K562 (cell line): ENCODE measurements around the gene COL10A1. TPM values are rescaled to one million over a fixed set of nuclear protein-coding genes. Genes with fewer than 3 reads are reported as not detected.
"Not testable (repeated sequence)": the region's sequence is repeated elsewhere in the genome, so short reads cannot be mapped to it uniquely, and the experiment has no call there.

Source experiments
- ATAC-seq: fragments of 200-7000 bp; cut with Tn5 transposase; 3 replicates; pipeline ENCODE4 v1.9.1; 2020; ENCODE audit warnings: moderate library complexity
- BruUV-seq: library from RNA; stranded (reverse); fragments of 400-500 nt; replicated peaks from 2 replicates; lab custom pipeline; 2021; lab: Mats Ljungman, UMichigan
- CTCF ChIA-PET: fragments of 300-600 bp; formaldehyde crosslinking; extraction: SDS; loops from one replicate; lab custom pipeline; 2021; ENCODE audit warnings: low intra/inter-chr PET ratio; lab: Yijun Ruan, JAX
- POLR2A ChIA-PET: fragments of 300-600, 350-650 bp; sonication (Branson Sonifier 250); formaldehyde crosslinking; extraction: SDS; loops from one replicate; lab custom pipeline; 2021; ENCODE audit warnings: antibody characterized with exemption, inconsistent platforms; lab: Yijun Ruan, JAX
- DNase-seq, 4 experiments: peaks; one replicate each; pipeline versions ENCODE4 v3.0.0 to v3.0.0-alpha.2; 2011 to 2018; ENCODE audit warnings: low spot score in 3 of 4, mixed read lengths in 3 of 4; ENCODE audit errors: extremely low read depth in 1 of 4
- FAIRE-seq: peaks from 2 replicates; lab custom pipeline; 2011; peaks lifted over from hg19 to GRCh38; lab: Jason Lieb, UNC
- H2AFZ ChIP-seq: 2 replicates; pipeline ENCODE4 v1.6.0; 2011; ENCODE audit warnings: low read depth, low read length, control low read depth, inconsistent platforms
- H3K27ac ChIP-seq: fragments of 200-600 bp; 3 replicates; pipeline ENCODE4 v1.8.0; 2011; ENCODE audit warnings: low read depth, mild to moderate bottlenecking, control low read depth, inconsistent platforms, low read length, moderate library complexity, mixed read lengths; ENCODE audit errors: extremely low read depth
- H3K27me3 ChIP-seq, 2 experiments: fragments of 300-600 bp in 1 of 2; 2 replicates in 1 of 2; 3 replicates in 1 of 2; pipeline versions ENCODE4 v1.6.0 to v1.8.0; 2011; ENCODE audit warnings: inconsistent platforms in 2 of 2, low read length in 2 of 2, mild to moderate bottlenecking in 1 of 2, mixed read lengths in 1 of 2, moderate library complexity in 1 of 2; ENCODE audit not compliant: control insufficient read depth in 2 of 2, insufficient read depth in 2 of 2
- H3K36me3 ChIP-seq: fragments of 300-600 bp; 3 replicates; pipeline ENCODE4 v1.8.0; 2011; ENCODE audit warnings: mild to moderate bottlenecking, low read length, inconsistent platforms; ENCODE audit not compliant: control insufficient read depth, insufficient read depth
- H3K4me1 ChIP-seq, 2 experiments: fragments of 200-600 bp in 1 of 2; replicated peaks in 1 of 2; 2 replicates in 1 of 2; 3 replicates in 1 of 2; pipeline versions ENCODE4 v1.5.1 to v1.8.0; 2011; ENCODE audit warnings: inconsistent platforms in 2 of 2, low read length in 2 of 2, mild to moderate bottlenecking in 1 of 2, mixed read lengths in 1 of 2, moderate library complexity in 1 of 2; ENCODE audit not compliant: control insufficient read depth in 2 of 2, insufficient read depth in 2 of 2
- H3K4me2 ChIP-seq: 2 replicates; pipeline ENCODE4 v1.6.1; 2011; ENCODE audit warnings: low read length, control low read depth, inconsistent platforms, mixed read lengths; ENCODE audit not compliant: insufficient read depth
- H3K4me3 ChIP-seq: fragments of 200-600 bp; sonication (generic), shearing (Covaris generic); 2 replicates; pipeline ENCODE4 v1.5.1; 2016; ENCODE audit warnings: control low read depth, inconsistent platforms
- H3K79me2 ChIP-seq: fragments of 200-600 bp; 3 replicates; pipeline ENCODE4 v1.8.0; 2011; ENCODE audit warnings: low read length, inconsistent platforms; ENCODE audit not compliant: control insufficient read depth, insufficient read depth
- H3K9ac ChIP-seq, 2 experiments: 2 replicates each; pipeline versions ENCODE4 v1.6.0 to v1.6.1; 2011; ENCODE audit warnings: low read depth in 2 of 2, low read length in 2 of 2, control low read depth in 1 of 2, inconsistent platforms in 1 of 2, mild to moderate bottlenecking in 1 of 2, mixed read lengths in 1 of 2; ENCODE audit not compliant: insufficient read depth in 1 of 2
- H3K9me1 ChIP-seq: one replicate; pipeline ENCODE4 v1.6.0; 2011; ENCODE audit warnings: inconsistent platforms, mild to moderate bottlenecking, low read length, moderate library complexity; ENCODE audit not compliant: control insufficient read depth, insufficient read depth
- H3K9me3 ChIP-seq: replicated peaks from 2 replicates; pipeline ENCODE4 v1.5.1; 2011; ENCODE audit warnings: low read depth, low read length, inconsistent platforms; ENCODE audit not compliant: control insufficient read depth, insufficient read depth
- H4K20me1 ChIP-seq: replicated peaks from 2 replicates; pipeline ENCODE4 v1.6.1; 2011; ENCODE audit warnings: low read length, inconsistent platforms, mixed read lengths; ENCODE audit not compliant: control insufficient read depth, insufficient read depth
- ASH1L ChIP-seq: fragments of 450-650 bp; IDR thresholded peaks from 2 replicates; pipeline ENCODE4 v1.6.1; 2018; ENCODE audit warnings: borderline replicate concordance, mild to moderate bottlenecking, low read depth; ENCODE audit not compliant: partially characterized antibody
- C11orf30 ChIP-seq: fragments of 450-650 bp; IDR thresholded peaks from 2 replicates; pipeline ENCODE4 v1.6.1; 2016; ENCODE audit warnings: low read depth, mild to moderate bottlenecking
- CBX5 ChIP-seq: IDR thresholded peaks from 2 replicates; pipeline ENCODE4 v1.6.1; 2014; ENCODE audit warnings: low read depth, borderline replicate concordance
- CC2D1A ChIP-seq: fragments of 450-650 bp; IDR thresholded peaks from 2 replicates; pipeline ENCODE4 v1.6.1; 2017; ENCODE audit warnings: mild to moderate bottlenecking
- ELF2 ChIP-seq: fragments of 250-450 bp; sonication (Bioruptor Pico); IDR thresholded peaks from 2 replicates; pipeline ENCODE4 v1.5.0; 2021; ENCODE audit warnings: mild to moderate bottlenecking
- MAFG ChIP-seq: fragments of 450-650 bp; conservative IDR thresholded peaks from 2 replicates; pipeline ENCODE4 v1.6.1; 2016; ENCODE audit warnings: missing genetic modification characterization, missing compliant biosample characterization
- MBD2 ChIP-seq: sonication (generic); IDR thresholded peaks from 2 replicates; pipeline ENCODE4 v1.6.1; 2016; ENCODE audit warnings: low read depth, borderline replicate concordance
- NFYB ChIP-seq: IDR thresholded peaks from 2 replicates; pipeline ENCODE4 v1.6.1; 2011; ENCODE audit warnings: mild to moderate bottlenecking, moderate library complexity; ENCODE audit not compliant: insufficient read length; ENCODE audit errors: extremely low read depth
- RBM25 ChIP-seq: fragments of 200-400 bp; formaldehyde crosslinking; IDR thresholded peaks from 2 replicates; pipeline ENCODE4 v1.6.1; 2018; ENCODE audit warnings: low read length, low read depth, moderate library complexity; ENCODE audit not compliant: severe bottlenecking
- TRIM28 ChIP-seq: fragments of 450-650 bp; IDR thresholded peaks from 2 replicates; pipeline ENCODE4 v1.6.1; 2017
- ZNF316 ChIP-seq: fragments of 450-650 bp; IDR thresholded peaks from 2 replicates; pipeline ENCODE4 v1.6.1; 2016
- ZNF445 ChIP-seq: fragments of 250-450 bp; sonication (Bioruptor Pico); IDR thresholded peaks from 2 replicates; pipeline ENCODE4 v1.4.0; 2020; ENCODE audit warnings: low read depth, mild to moderate bottlenecking, moderate library complexity
- WGBS: fragments of 100-300 bp; shearing (Covaris generic); methylation state at CpG from one replicate; pipeline ENCODE4 v1.1.6; 2016; ENCODE audit warnings: low coverage, mixed read lengths; ENCODE audit not compliant: insufficient coverage; ENCODE audit errors: missing lambda C conversion rate; 5-methylcytosine and 5-hydroxymethylcytosine counted together
- in situ Hi-C: fragments of 300-500 bp; cut with MboI; formaldehyde crosslinking; loops from 4 replicates; pipeline ENCODE4 v1.15.0; 2018; ENCODE audit warnings: inconsistent platforms, mixed read lengths
- intact Hi-C: fragments of 100-400 bp; cut with micrococcal nuclease; formaldehyde crosslinking; loops from 2 replicates; pipeline ENCODE4 v1.14.2; 2022
- polyA plus RNA-seq, 8 experiments: library from polyadenylated mRNA; depleted of rRNA in 4 of 8; stranded (reverse) in 5 of 8; unstranded in 3 of 8; fragments of >200 nt; fragmentation: Nextera tagmentation in 2 of 8; fragmentation: Illumina TruSeq in 1 of 8; extraction: Ambion mirVana in 2 of 8; extraction: Trizol in 1 of 8; gene quantifications; 2 replicates each; pipeline versions ENCODE4 v1.2.1 to v1.2.3, GENCODE V29; 2011 to 2014; ENCODE audit warnings: inconsistent platforms in 1 of 8, missing spikeins in 1 of 8
- total RNA-seq, 7 experiments: library from RNA; depleted of rRNA in 6 of 7; stranded (reverse); fragments of >200 nt in 6 of 7; fragmentation: Illumina TruSeq in 2 of 7; extraction: Trizol in 2 of 7; gene quantifications; 2 replicates each; pipeline versions ENCODE4 v1.2.1 to v1.2.3, GENCODE V29; 2011 to 2021; ENCODE audit warnings: low replicate concordance in 1 of 7

COL10A1 gene
- total and polyA plus RNA-seq, 9 of the 15 experiments (the other 6 are each of a cell fraction or from before 2014, with no cell fraction given), result 0.06 to 0.08 TPM; not detected in 7

DNA sequence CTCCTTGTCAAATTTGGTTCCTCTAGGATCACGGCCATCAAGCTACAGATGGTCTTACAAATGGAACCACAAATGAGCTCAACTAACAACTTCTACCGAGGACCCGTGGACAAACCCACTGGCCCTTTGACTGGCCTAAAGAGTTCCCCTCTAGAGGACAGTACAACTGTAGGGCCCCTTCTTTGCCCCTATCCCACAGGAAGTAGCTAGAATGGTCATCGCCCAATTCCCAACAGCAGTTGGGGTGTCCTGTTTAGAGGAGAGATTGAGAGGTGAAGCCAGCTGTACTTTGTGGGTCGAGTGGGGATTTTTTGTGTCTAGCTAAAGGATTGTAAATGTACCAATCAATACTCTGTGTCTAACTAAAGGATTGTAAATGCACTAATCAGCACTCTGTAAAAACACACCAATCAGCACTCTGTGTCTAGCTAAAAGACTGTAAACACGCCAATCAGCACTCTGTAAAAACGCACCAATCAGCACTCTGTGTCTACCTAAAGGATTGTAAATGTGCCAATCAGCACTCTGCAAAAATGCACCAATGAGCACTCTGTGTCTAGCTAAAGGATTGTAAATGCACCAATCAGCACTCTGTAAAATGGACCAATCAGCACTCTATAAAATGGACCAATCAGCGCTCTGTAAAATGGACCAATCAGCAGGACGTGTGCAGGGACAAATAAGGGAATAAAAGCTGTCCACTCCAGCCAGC, 29.7 kb downstream of the COL10A1 start:
- not testable (repeated sequence) for FAIRE-seq
- TF ChIP-seq C11orf30 (peak; percentile 32; the same call in 1 of the 2 replicates), ZNF445 (CRISPR knock-in tag) (0 out of 2 replicates have a peak, but pooled peaks have one; percentile 71), ELF2 (peak; percentile 85; the same call in 1 of the 2 replicates), MBD2 (peak; percentile 32; the same call in 1 of the 2 replicates), ZNF316 (peak; percentile 57; the same call in 1 of the 2 replicates), TRIM28 (peak; percentile 65; the same call in 1 of the 2 replicates), CBX5 (peak; percentile 65; the same call in 1 of the 2 replicates), CC2D1A (peak; percentile 39; the same call in 1 of the 2 replicates), ASH1L (peak; percentile 55), NFYB (peak; percentile 61), RBM25 (peak; percentile 9), MAFG (tag) (peak; percentile 22; the same call in 1 of the 2 replicates)
- intact Hi-C loops, result loop anchor here (5.0 kb wide), 1 partner anchor 34 kb away; the partner anchor contains the start of gene FRK

More for the DNA sequence above, 29.7 kb downstream of the COL10A1 start:
- H3K9me1 ChIP-seq, BruUV-seq, H2AFZ ChIP-seq, H3K4me1 ChIP-seq, H3K4me2 ChIP-seq, H3K27me3 ChIP-seq, H3K79me2 ChIP-seq, H3K36me3 ChIP-seq, ATAC-seq, H3K27ac ChIP-seq, H4K20me1 ChIP-seq, H3K4me3 ChIP-seq, in situ Hi-C loops, H3K9ac ChIP-seq, H3K9me3 ChIP-seq: not testable (repeated sequence)
- ChIA-PET POLR2A (interaction anchor here (0.7 kb wide), 1 partner anchor 16 kb away, joined by 3 read pairs; no protein-coding TSS in a partner anchor), CTCF (interaction anchor here (0.7 to 1.4 kb wide), 2 partner anchors 86 to 127 kb away, joined by 3 to 5 read pairs; no protein-coding TSS in a partner anchor)
- peak in 1 of 4 experiments; percentile 22 for DNase-seq
- WGBS, result 33% methylated on average over 9 of the region's 9 CpGs
